Peyer's patch (tissue), 4 donors: Measurements from ENCODE around the gene MZB1. TPM values are rescaled to one million over a fixed set of nuclear protein-coding genes. Genes with fewer than 3 reads are reported as not detected.

Experiments used
- DNase-seq, 3 donors: peaks; one replicate each; pipeline ENCODE4 v3.0.0-alpha.2; 2017 to 2019
- H3K27ac ChIP-seq, 4 donors: fragments of 200-600 bp; sonication (generic); one replicate each; pipeline ENCODE4 v1.5.1; 2016 to 2019
- H3K27me3 ChIP-seq, 2 donors: fragments of 200-600 bp; sonication (generic); one replicate each; pipeline ENCODE4 v1.5.1; 2019
- H3K36me3 ChIP-seq, 3 donors: fragments of 200-600 bp; sonication (generic); one replicate each; pipeline ENCODE4 v1.5.1; 2016 to 2019
- H3K4me1 ChIP-seq, 4 donors: fragments of 200-600 bp; sonication (generic); one replicate each; pipeline ENCODE4 v1.5.1; 2016 to 2019
- H3K4me3 ChIP-seq, 4 donors: fragments of 200-600 bp; sonication (generic); 1 replicate in 3 of 4; 2 replicates in 1 of 4; pipeline ENCODE4 v1.5.1; 2016 to 2019; ENCODE audit warnings: mild to moderate bottlenecking in 1 of 4
- H3K9me3 ChIP-seq, 4 donors: fragments of 200-600 bp; sonication (generic); one replicate each; pipeline ENCODE4 v1.5.1; 2016 to 2019; ENCODE audit warnings: mild to moderate bottlenecking in 1 of 4
- POLR2A ChIP-seq, 2 donors: fragments of 450-650 bp; IDR thresholded peaks; one replicate each; pipeline ENCODE4 v1.5.1; 2017; ENCODE audit warnings: antibody characterized with exemption in 2 of 2, mild to moderate bottlenecking in 2 of 2, moderate library complexity in 2 of 2
- total RNA-seq, 4 donors: library from RNA; depleted of rRNA; stranded (reverse); fragments of >200 nt; gene quantifications; one replicate each; pipeline ENCODE4 v1.1.0, GENCODE V29; 2016
- TF ChIP-seq, protein P1 (sequence below), 6 experiments: fragments of 450-650 bp in 4 of 6; fragments of 200-600 bp in 2 of 6; sonication (generic) in 1 of 6; IDR thresholded peaks; one replicate each; pipeline ENCODE4 v1.5.1; 2017 to 2019; ENCODE audit warnings: antibody characterized with exemption in 6 of 6, mild to moderate bottlenecking in 3 of 6, moderate library complexity in 1 of 6

MZB1 gene
- total RNA-seq, 4 donors from 2014 or later: 1.4 to 18.2 (median 4.4) TPM

DNA sequence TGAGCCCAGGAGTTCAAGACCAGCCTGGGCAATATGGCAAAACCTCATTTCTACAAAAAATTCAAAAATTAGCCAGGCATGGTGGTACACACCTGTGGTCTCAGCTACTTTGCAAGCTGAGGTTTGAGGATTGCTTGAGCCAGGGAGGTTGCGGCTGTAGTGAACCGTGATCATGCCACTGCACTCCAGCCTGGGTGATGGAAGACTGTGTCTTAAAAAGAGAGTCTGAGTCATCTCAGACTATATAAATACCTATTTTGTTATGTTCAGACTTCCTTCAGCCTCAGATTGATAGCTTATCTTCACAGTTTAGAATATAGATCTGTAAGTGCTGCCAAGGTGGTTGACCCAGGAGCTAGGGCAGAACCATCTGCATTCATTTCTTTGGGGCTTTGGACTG is 49.7 kb downstream of the MZB1 start:
- Histone ChIP-seq H3K4me1 (peaks cover 0 to 27% (median 10%) of the 10 kb centered on the region in 4 donors), H3K9me3 (no peaks in the 10 kb centered on the region), H3K27me3 (no peaks in the 10 kb centered on the region), H3K4me3 (no peak overlapping the region), H3K36me3 (no peaks in the 10 kb centered on the region), H3K27ac (no peak overlapping the region)
- TF ChIP-seq, protein P1, sequence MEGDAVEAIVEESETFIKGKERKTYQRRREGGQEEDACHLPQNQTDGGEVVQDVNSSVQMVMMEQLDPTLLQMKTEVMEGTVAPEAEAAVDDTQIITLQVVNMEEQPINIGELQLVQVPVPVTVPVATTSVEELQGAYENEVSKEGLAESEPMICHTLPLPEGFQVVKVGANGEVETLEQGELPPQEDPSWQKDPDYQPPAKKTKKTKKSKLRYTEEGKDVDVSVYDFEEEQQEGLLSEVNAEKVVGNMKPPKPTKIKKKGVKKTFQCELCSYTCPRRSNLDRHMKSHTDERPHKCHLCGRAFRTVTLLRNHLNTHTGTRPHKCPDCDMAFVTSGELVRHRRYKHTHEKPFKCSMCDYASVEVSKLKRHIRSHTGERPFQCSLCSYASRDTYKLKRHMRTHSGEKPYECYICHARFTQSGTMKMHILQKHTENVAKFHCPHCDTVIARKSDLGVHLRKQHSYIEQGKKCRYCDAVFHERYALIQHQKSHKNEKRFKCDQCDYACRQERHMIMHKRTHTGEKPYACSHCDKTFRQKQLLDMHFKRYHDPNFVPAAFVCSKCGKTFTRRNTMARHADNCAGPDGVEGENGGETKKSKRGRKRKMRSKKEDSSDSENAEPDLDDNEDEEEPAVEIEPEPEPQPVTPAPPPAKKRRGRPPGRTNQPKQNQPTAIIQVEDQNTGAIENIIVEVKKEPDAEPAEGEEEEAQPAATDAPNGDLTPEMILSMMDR (IDR thresholded peaks at IDR 0.05): no peak
- TF ChIP-seq POLR2A (IDR thresholded peaks at IDR 0.05): no peak
- no peak for DNase-seq

Other genes starting within 250 kb of the MZB1 start
- gene SIL1, start 191.5 kb downstream of the MZB1 start, total RNA-seq: 10 to 100 TPM; 23.6 to 84.2 (median 39.2) TPM
- 100 to 1,000 TPM; 110 to 217 (median 120) TPM for gene MATR3, start 96.2 kb downstream of the MZB1 start, total RNA-seq
- gene PAIP2, start 48.1 kb downstream of the MZB1 start, total RNA-seq: 10 to 100 TPM; 24.3 to 77.6 (median 35.6) TPM
- 100 to 1,000 TPM in 3 of 4 donors, 1 to 10 TPM in 1; 1.7 to 198 (median 143) TPM for gene SLC23A1, start 6.6 kb downstream of the MZB1 start, total RNA-seq
- under 1 TPM; 0.18 to 0.94 (median 0.84) TPM for gene PROB1, start 5.2 kb upstream of the MZB1 start, total RNA-seq
- 10 to 100 TPM in 1 of 4 donors, 1 to 10 TPM in 1, not detected in 2; 3.1 to 11.6 TPM for gene SPATA24, start 14.2 kb upstream of the MZB1 start, total RNA-seq
- gene DNAJC18, start 49.6 kb upstream of the MZB1 start, total RNA-seq: 10 to 100 TPM in 1 of 4 donors, 1 to 10 TPM in 2, under 1 TPM in 1; 0.35 to 23.9 (median 3.4) TPM
- 10 to 100 TPM in 1 of 4 donors, 1 to 10 TPM in 3; 3.2 to 24.8 (median 7.9) TPM for gene ECSCR, start 72.8 kb upstream of the MZB1 start, total RNA-seq
- 1 to 10 TPM in 2 of 4 donors, under 1 TPM in 2; 0.40 to 1.7 (median 0.99) TPM for gene SMIM33, start 81.1 kb upstream of the MZB1 start, total RNA-seq
- 10 to 100 TPM in 3 of 4 donors, 1 to 10 TPM in 1; 9.5 to 48.7 (median 18.0) TPM for gene STING1, start 92.8 kb upstream of the MZB1 start, total RNA-seq
- gene UBE2D2, start 171.4 kb upstream of the MZB1 start, total RNA-seq: 10 to 100 TPM; 60.2 to 87.9 (median 70.2) TPM